ENCODE measurements around the gene VWA8.
"Not testable (repeated sequence)": the region's sequence is repeated elsewhere in the genome, so short reads cannot be mapped to it uniquely, and the experiment has no call there.

Gene VWA8

DNA sequence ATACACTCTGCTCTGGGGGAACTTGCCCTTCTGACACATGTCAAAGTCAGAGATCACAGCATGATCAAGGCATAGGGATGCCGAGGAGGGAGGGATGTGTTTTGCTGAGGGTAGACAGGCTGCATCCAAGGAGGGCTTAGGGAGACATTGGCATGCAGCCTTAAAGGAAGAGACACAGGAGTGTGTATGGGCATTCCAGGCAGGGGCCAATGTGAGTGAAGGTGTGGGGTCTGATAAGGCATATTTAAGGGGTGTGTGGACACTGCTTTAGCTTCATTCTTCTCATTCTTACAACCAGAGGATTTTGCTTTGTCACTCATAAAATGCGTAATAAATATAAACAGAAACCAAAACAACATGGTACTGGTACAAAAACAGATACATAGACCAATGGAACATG, 310.2 kb downstream of the VWA8 start:
- no peak for DNase-seq
- Histone ChIP-seq H3K27me3 (replicated peaks) (no peaks in the 10 kb centered on the region), H3K36me3 (replicated peaks) (no peaks in the 10 kb centered on the region), H3K27ac (no peak overlapping the region), H3K4me3 (ENCODE audit: low read depth, low read length) (no peak overlapping the region)
- in situ Hi-C loops (cut with HindIII; ENCODE audit: low pct_ligation_motif_present, low sequenced_read_pairs): no loop called here
- TF ChIP-seq, protein P1, sequence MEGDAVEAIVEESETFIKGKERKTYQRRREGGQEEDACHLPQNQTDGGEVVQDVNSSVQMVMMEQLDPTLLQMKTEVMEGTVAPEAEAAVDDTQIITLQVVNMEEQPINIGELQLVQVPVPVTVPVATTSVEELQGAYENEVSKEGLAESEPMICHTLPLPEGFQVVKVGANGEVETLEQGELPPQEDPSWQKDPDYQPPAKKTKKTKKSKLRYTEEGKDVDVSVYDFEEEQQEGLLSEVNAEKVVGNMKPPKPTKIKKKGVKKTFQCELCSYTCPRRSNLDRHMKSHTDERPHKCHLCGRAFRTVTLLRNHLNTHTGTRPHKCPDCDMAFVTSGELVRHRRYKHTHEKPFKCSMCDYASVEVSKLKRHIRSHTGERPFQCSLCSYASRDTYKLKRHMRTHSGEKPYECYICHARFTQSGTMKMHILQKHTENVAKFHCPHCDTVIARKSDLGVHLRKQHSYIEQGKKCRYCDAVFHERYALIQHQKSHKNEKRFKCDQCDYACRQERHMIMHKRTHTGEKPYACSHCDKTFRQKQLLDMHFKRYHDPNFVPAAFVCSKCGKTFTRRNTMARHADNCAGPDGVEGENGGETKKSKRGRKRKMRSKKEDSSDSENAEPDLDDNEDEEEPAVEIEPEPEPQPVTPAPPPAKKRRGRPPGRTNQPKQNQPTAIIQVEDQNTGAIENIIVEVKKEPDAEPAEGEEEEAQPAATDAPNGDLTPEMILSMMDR (IDR thresholded peaks at IDR 0.05; ENCODE audit: low read depth, low read length, missing control alignments): no peak

- TF ChIP-seq, protein P1 (IDR thresholded peaks at IDR 0.05; ENCODE audit: low read depth, low read length, missing control alignments): peak; percentile 77
- DNase-seq: peak; percentile 55
- H3K27ac ChIP-seq: peak overlapping the region; percentile 9
- in situ Hi-C loops (cut with HindIII; ENCODE audit: low pct_ligation_motif_present, low sequenced_read_pairs): no loop called here
- no peaks in the 10 kb centered on the region for H3K27me3 ChIP-seq (replicated peaks)
- H3K4me3 ChIP-seq (ENCODE audit: low read depth, low read length): no peak overlapping the region
- H3K36me3 ChIP-seq (replicated peaks): no peaks in the 10 kb centered on the region
Observed at GRCh38 chr13:41649659-41650058, 311.2 kb downstream of the VWA8 start.

GRCh38 chr13:41648314-41648935, 312.5 kb downstream of the VWA8 start:
- peak overlapping the region; percentile 94 for H3K27ac ChIP-seq

DNA sequence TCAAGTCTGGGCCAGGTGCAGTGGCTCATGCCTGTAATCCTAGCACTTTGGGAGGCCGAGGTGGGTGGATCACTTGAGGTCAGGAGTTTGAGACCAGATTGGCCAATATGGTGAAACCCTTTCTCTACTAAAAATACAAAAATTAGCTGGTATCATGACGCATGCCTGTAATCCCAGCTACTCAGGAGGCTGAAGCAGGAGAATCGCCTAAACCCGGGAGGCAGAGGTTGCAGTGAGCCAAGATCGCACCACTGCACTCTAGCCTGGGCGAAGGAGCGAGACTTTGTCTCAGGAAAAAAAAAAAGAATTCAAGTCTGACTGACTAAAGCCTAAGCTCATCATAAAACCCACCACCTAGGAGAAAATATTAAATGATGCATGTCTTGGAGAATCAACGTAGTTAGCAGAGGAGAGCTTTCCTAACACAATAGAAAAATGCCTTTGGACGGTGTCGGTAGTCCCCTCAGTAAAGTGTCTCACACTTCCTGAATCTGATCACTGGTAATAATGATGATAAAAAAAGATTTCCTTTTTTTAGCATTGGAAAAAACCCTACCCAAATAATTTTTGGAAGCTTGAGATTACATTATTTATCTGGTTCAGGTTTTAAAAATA, 313.1 kb downstream of the VWA8 start:
- H3K27me3 ChIP-seq (replicated peaks); H3K36me3 ChIP-seq (replicated peaks); DNase-seq; in situ Hi-C loops (cut with HindIII; ENCODE audit: low pct_ligation_motif_present, low sequenced_read_pairs); H3K4me3 ChIP-seq (ENCODE audit: low read depth, low read length): not testable (repeated sequence)
- H3K27ac ChIP-seq: peak overlapping the region; percentile 94

More at GRCh38 chr13:41648314-41648935, 312.5 kb downstream of the VWA8 start:
- no peak for DNase-seq
- no peak overlapping the region for H3K4me3 ChIP-seq (ENCODE audit: low read depth, low read length)
- no peaks in the 10 kb centered on the region for H3K36me3 ChIP-seq (replicated peaks)
- H3K27me3 ChIP-seq (replicated peaks): no peaks in the 10 kb centered on the region
- TF ChIP-seq, protein P1 (IDR thresholded peaks at IDR 0.05; ENCODE audit: low read depth, low read length, missing control alignments): no peak
- in situ Hi-C loops (cut with HindIII; ENCODE audit: low pct_ligation_motif_present, low sequenced_read_pairs): no loop called here

DNA sequence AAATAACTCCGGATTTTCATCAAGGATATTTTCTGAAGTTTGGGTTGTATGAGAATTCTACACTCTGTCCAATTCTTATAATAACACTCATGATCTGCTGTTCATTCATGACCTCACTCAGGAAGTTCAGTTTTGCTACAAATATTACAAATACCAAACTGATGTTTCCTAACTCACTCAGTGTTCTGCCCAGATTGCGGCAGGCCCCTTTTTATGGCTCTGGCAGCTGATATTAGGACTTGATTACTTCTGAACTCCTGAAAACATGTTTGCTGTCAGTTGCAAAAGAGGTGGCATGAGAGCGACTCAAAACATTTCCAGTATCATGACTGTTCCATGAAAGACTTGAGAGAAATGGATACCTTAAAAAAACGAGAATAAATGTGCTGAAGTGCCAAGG, 315.6 kb downstream of the VWA8 start:
- peak; percentile 88 for DNase-seq
- Histone ChIP-seq H3K27me3 (replicated peaks) (no peaks in the 10 kb centered on the region), H3K36me3 (replicated peaks) (no peaks in the 10 kb centered on the region), H3K4me3 (ENCODE audit: low read depth, low read length) (no peak overlapping the region), H3K27ac (peak overlapping the region; percentile 94)
- TF ChIP-seq, protein P1 (IDR thresholded peaks at IDR 0.05; ENCODE audit: low read depth, low read length, missing control alignments): no peak
- in situ Hi-C loops (cut with HindIII; ENCODE audit: low pct_ligation_motif_present, low sequenced_read_pairs): no loop called here

DNA sequence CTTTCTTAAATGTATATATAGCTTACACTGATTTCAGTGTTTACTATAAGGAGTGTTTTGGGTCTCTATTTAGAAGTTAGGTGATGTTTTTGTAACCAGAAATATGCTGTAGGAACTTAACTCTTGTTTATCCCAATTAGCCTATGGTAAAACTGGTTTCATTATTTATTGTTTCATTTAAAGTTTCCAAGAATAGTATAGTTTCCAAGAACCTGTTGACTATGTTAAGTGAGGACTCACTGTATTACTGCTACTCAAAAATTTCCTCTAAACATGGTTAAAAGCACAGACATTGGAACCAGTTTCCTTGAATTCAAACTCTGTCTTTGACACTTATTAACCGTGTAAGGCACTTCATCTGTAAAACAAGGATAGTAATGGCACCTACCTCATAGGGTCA, 316.2 kb downstream of the VWA8 start:
- Histone ChIP-seq H3K27ac (peak overlapping the region; percentile 94), H3K36me3 (replicated peaks) (no peaks in the 10 kb centered on the region), H3K27me3 (replicated peaks) (no peaks in the 10 kb centered on the region), H3K4me3 (ENCODE audit: low read depth, low read length) (no peak overlapping the region)
- DNase-seq: no peak
- TF ChIP-seq, protein P1 (IDR thresholded peaks at IDR 0.05; ENCODE audit: low read depth, low read length, missing control alignments): no peak
- in situ Hi-C loops (cut with HindIII; ENCODE audit: low pct_ligation_motif_present, low sequenced_read_pairs): no loop called here
